HepG2 (cell line): ENCODE measurements around the gene LRRC8E. TPM values are rescaled to one million over a fixed set of nuclear protein-coding genes. Genes with fewer than 3 reads are reported as not detected.
A peak's percentile ranks its signal among the peaks of the same experiment; 100 is the strongest.

Source experiments
- ATAC-seq: fragments of 200-7000 bp; cut with Tn5 transposase; 3 replicates; pipeline ENCODE4 v1.9.1; 2020; ENCODE audit warnings: mild to moderate bottlenecking, moderate library complexity
- BruUV-seq: library from RNA; stranded (reverse); fragments of 400-500 nt; replicated peaks from 2 replicates; lab custom pipeline; 2021; lab: Mats Ljungman, UMichigan
- CTCF ChIA-PET: fragments of 300-600 bp; formaldehyde crosslinking; extraction: SDS; loops from one replicate; lab custom pipeline; 2021; ENCODE audit warnings: low total read pairs, inconsistent platforms, low intra/inter-chr PET ratio; lab: Yijun Ruan, JAX
- POLR2A ChIA-PET: fragments of 350-600 bp; sonication (Branson Sonifier 250); formaldehyde crosslinking; loops from one replicate; lab custom pipeline; 2020; ENCODE audit warnings: antibody characterized with exemption, inconsistent platforms; lab: Yijun Ruan, JAX
- DNase-seq: peaks from one replicate; pipeline ENCODE4 v3.0.0-alpha.2; 2015; ENCODE audit warnings: low spot score
- FAIRE-seq: peaks from 3 replicates; lab custom pipeline; 2011; peaks lifted over from hg19 to GRCh38; lab: Jason Lieb, UNC
- H2AFZ ChIP-seq: one replicate; pipeline ENCODE4 v1.6.1; 2011; ENCODE audit warnings: low read length, inconsistent platforms
- H3K27ac ChIP-seq: fragments of 300-600 bp; 3 replicates; pipeline ENCODE4 v1.8.0; 2011; ENCODE audit warnings: mixed run types, mild to moderate bottlenecking, mixed read lengths, low read length, inconsistent platforms; ENCODE audit not compliant: insufficient read depth; ENCODE audit errors: extremely low read length
- H3K27me3 ChIP-seq, 2 experiments: fragments of 200-600 bp in 1 of 2; 2 replicates in 1 of 2; 3 replicates in 1 of 2; pipeline versions ENCODE4 v1.6.0 to v1.8.0; 2011; ENCODE audit warnings: low read length in 2 of 2, mild to moderate bottlenecking in 2 of 2, moderate library complexity in 2 of 2, inconsistent platforms in 1 of 2; ENCODE audit not compliant: insufficient read depth in 2 of 2, control insufficient read depth in 1 of 2
- H3K36me3 ChIP-seq, 2 experiments: fragments of 200-600 bp in 1 of 2; replicated peaks in 1 of 2; 2 replicates in 1 of 2; 3 replicates in 1 of 2; pipeline versions ENCODE4 v1.5.1 to v1.8.0; 2011; ENCODE audit warnings: low read length in 2 of 2, inconsistent platforms in 1 of 2; ENCODE audit not compliant: insufficient read depth in 2 of 2, control insufficient read depth in 1 of 2
- H3K4me1 ChIP-seq: 2 replicates; pipeline ENCODE4 v1.5.1; 2012; ENCODE audit warnings: low read length, inconsistent platforms; ENCODE audit not compliant: insufficient read depth
- H3K4me2 ChIP-seq: 2 replicates; pipeline ENCODE4 v1.6.0; 2011; ENCODE audit warnings: low read depth, low read length, inconsistent platforms
- H3K4me3 ChIP-seq, 3 experiments: fragments of 200-600 bp in 1 of 3; sonication (generic), shearing (Covaris generic) in 1 of 3; replicated peaks in 1 of 3; 2 replicates each; pipeline ENCODE4 v1.5.1; 2011 to 2016; ENCODE audit warnings: low read length in 3 of 3, inconsistent platforms in 2 of 3, low read depth in 2 of 3, mild to moderate bottlenecking in 2 of 3, control low read depth in 1 of 3, mixed read lengths in 1 of 3; ENCODE audit not compliant: insufficient read depth in 1 of 3
- H3K79me2 ChIP-seq: one replicate; pipeline ENCODE4 v1.6.1; 2011; ENCODE audit warnings: low read length, inconsistent platforms; ENCODE audit not compliant: insufficient read depth
- H3K9ac ChIP-seq: 2 replicates; pipeline ENCODE4 v1.6.0; 2011; ENCODE audit warnings: mild to moderate bottlenecking, low read depth, low read length, inconsistent platforms; ENCODE audit not compliant: insufficient read depth
- H3K9me3 ChIP-seq: 2 replicates; pipeline ENCODE4 v1.5.1; 2012; ENCODE audit warnings: mild to moderate bottlenecking, low read length
- H4K20me1 ChIP-seq: 2 replicates; pipeline ENCODE4 v1.6.0; 2011; ENCODE audit warnings: inconsistent platforms, mild to moderate bottlenecking, low read length, moderate library complexity; ENCODE audit not compliant: insufficient read depth
- ELF4 ChIP-seq: sonication (generic); formaldehyde crosslinking; IDR thresholded peaks from 2 replicates; pipeline ENCODE4 v1.5.0; 2020; ENCODE audit warnings: missing genetic modification reagents, mild to moderate bottlenecking, moderate library complexity, borderline replicate concordance
- ETS1 ChIP-seq: sonication (generic); formaldehyde crosslinking; IDR thresholded peaks from 2 replicates; pipeline ENCODE4 v1.4.0; 2020; ENCODE audit warnings: missing genetic modification reagents
- HNRNPUL1 ChIP-seq: fragments of 200-400 bp; formaldehyde crosslinking; IDR thresholded peaks from 2 replicates; pipeline ENCODE4 v1.6.1; 2017; ENCODE audit warnings: low read depth, mild to moderate bottlenecking, low read length, moderate library complexity
- ISL2 ChIP-seq: sonication (generic); formaldehyde crosslinking; IDR thresholded peaks from 2 replicates; pipeline ENCODE4 v1.5.0; 2020; ENCODE audit warnings: missing genetic modification reagents
- POLR2AphosphoS2 ChIP-seq: IDR thresholded peaks from 2 replicates; pipeline ENCODE4 v1.6.1; 2011; ENCODE audit warnings: low read depth, low read length, improper control_type of control experiment
- RFX5 ChIP-seq: IDR thresholded peaks from 2 replicates; pipeline ENCODE4 v1.6.1; 2011; ENCODE audit warnings: low read depth, low read length, improper control_type of control experiment
- THRA ChIP-seq: sonication (generic); formaldehyde crosslinking; IDR thresholded peaks from 2 replicates; pipeline ENCODE4 v1.4.0; 2020; ENCODE audit warnings: missing genetic modification reagents, borderline replicate concordance
- ZMAT3 ChIP-seq: sonication (generic); formaldehyde crosslinking; conservative IDR thresholded peaks from 2 replicates; pipeline ENCODE4 v1.7.0; 2021; ENCODE audit warnings: missing genetic modification reagents
- ZNF180 ChIP-seq: sonication (generic); formaldehyde crosslinking; IDR thresholded peaks from 2 replicates; pipeline ENCODE4 v1.4.0; 2020; ENCODE audit warnings: low read depth, missing genetic modification reagents, borderline replicate concordance
- ZNF382 ChIP-seq: sonication (generic); formaldehyde crosslinking; IDR thresholded peaks from 2 replicates; pipeline ENCODE4 v1.5.0; 2020; ENCODE audit warnings: missing genetic modification reagents, mild to moderate bottlenecking, borderline replicate concordance
- ZNF598 ChIP-seq: sonication (generic); formaldehyde crosslinking; IDR thresholded peaks from 2 replicates; pipeline ENCODE4 v1.5.1; 2020; ENCODE audit warnings: mild to moderate bottlenecking, missing genetic modification reagents, borderline replicate concordance
- ZNF773 ChIP-seq: sonication (generic); formaldehyde crosslinking; IDR thresholded peaks from 2 replicates; pipeline ENCODE4 v1.4.0; 2020; ENCODE audit warnings: missing genetic modification reagents, borderline replicate concordance
- WGBS: methylation state at CpG from one replicate; pipeline ENCODE4 v1.1.6; 2017; ENCODE audit warnings: low lambda C conversion rate; 5-methylcytosine and 5-hydroxymethylcytosine counted together
- in situ Hi-C: cut with HindIII; loops from 2 replicates; pipeline ENCODE4 v1.10.0; 2017; ENCODE audit warnings: low pct_unique_long_range_greater_than_20kb; ENCODE audit not compliant: extremely low pct_ligation_motif_present
- intact Hi-C: fragments of 100-400 bp; cut with micrococcal nuclease; formaldehyde crosslinking; loops from one replicate; pipeline ENCODE4 v1.10.0; 2022; ENCODE audit not compliant: unreplicated experiment
- polyA plus RNA-seq, 8 experiments: library from polyadenylated mRNA; depleted of rRNA in 3 of 8; stranded (reverse) in 7 of 8; unstranded in 1 of 8; fragments of >200 nt; fragmentation: Illumina TruSeq in 4 of 8; extraction: Trizol in 4 of 8; gene quantifications; 2 replicates each; pipeline versions ENCODE4 v1.2.1 to v1.2.3, GENCODE V29; 2011 to 2016; ENCODE audit warnings: low read depth in 4 of 8, missing spikeins in 1 of 8, mixed read lengths in 1 of 8; ENCODE audit not compliant: insufficient read depth in 1 of 8
- total RNA-seq, 5 experiments: library from RNA; depleted of rRNA; stranded (reverse); fragments of >200 nt; fragmentation: Illumina TruSeq; extraction: Trizol; gene quantifications; 2 replicates each; pipeline ENCODE4 v1.2.3, GENCODE V29; 2016; ENCODE audit warnings: low read depth in 1 of 5
- TF ChIP-seq, protein P1 (sequence below): IDR thresholded peaks from 2 replicates; pipeline ENCODE4 v1.6.1; 2012; ENCODE audit warnings: inconsistent platforms

LRRC8E gene
- total and polyA plus RNA-seq, 2 of the 13 experiments (the other 11 are each of a cell fraction or from before 2014, with no cell fraction given) = 8.0 to 10.3 TPM

GRCh38 chr19:7879111-7879807 lies 9.1 kb upstream of the LRRC8E start (continued):
- TF ChIP-seq ZNF773 (CRISPR knock-in tag) = no peak
- no peak for TF ChIP-seq ZNF382 (CRISPR knock-in tag)
- TF ChIP-seq, all 625 proteins: peak for 8

GRCh38 chr19:7879836-7880235 lies 8.5 kb upstream of the LRRC8E start:
- H3K4me3 ChIP-seq = peak overlapping the region in 1 of 3 experiments; percentile 43; a peak in 1 of 6 replicates
- TF ChIP-seq, protein P1, sequence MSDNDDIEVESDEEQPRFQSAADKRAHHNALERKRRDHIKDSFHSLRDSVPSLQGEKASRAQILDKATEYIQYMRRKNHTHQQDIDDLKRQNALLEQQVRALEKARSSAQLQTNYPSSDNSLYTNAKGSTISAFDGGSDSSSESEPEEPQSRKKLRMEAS = peak; percentile 46; the same call in 1 of the 2 replicates
- TF ChIP-seq ZMAT3 (CRISPR knock-in tag) = no peak
- POLR2A ChIA-PET = interaction anchor here (1.0 to 1.7 kb wide), 5 partner anchors 8 to 18 kb away, joined by 3 to 5 read pairs (median 3); partner anchors contain the start of gene LRRC8E
- peaks cover 0 to 2% of the 10 kb centered on the region in 2 experiments; a peak in 2 of 5 replicates for H3K27me3 ChIP-seq
- peak; percentile 58 for ATAC-seq
- no TSS peak for BruUV-seq
- no peaks in the 10 kb centered on the region for H3K79me2 ChIP-seq
- in situ Hi-C loops (no loop called here), intact Hi-C loops (loop anchor here (10.0 kb wide), 1 partner anchor 1145 kb away; the partner anchor contains the start of genes GPR108 and TRIP10)
- no peak for DNase-seq
- peaks cover 27% of the 10 kb centered on the region for H3K4me1 ChIP-seq
- no peaks in the 10 kb centered on the region for H3K36me3 ChIP-seq
- no peak overlapping the region for H2AFZ ChIP-seq
- H3K27ac ChIP-seq = no peak overlapping the region
- H4K20me1 ChIP-seq = no peaks in the 10 kb centered on the region
- no peak for FAIRE-seq
- CTCF ChIA-PET = no interaction called here
- 57% methylated on average over 18 of the region's 19 CpGs for WGBS
- no peaks in the 10 kb centered on the region for H3K9me3 ChIP-seq
- no peak overlapping the region for H3K9ac ChIP-seq
- peak overlapping the region; percentile 45; the same call in 1 of the 2 replicates for H3K4me2 ChIP-seq

- no peak overlapping the region for H2AFZ ChIP-seq
- CTCF ChIA-PET = no interaction called here
- 61% methylated on average over 3 of the region's 3 CpGs for WGBS
- no peak for FAIRE-seq
- H3K27me3 ChIP-seq = no peaks in the 10 kb centered on the region; a peak in 1 of 5 replicates
- no peak for ATAC-seq
- no peak overlapping the region for H3K9ac ChIP-seq
- no peaks in the 10 kb centered on the region for H3K36me3 ChIP-seq
- in situ Hi-C loops = no loop called here
- H4K20me1 ChIP-seq = no peaks in the 10 kb centered on the region
- no peaks in the 10 kb centered on the region for H3K9me3 ChIP-seq
- no peak overlapping the region for H3K4me2 ChIP-seq
- no peak overlapping the region for H3K4me3 ChIP-seq
- BruUV-seq = no TSS peak
- POLR2A ChIA-PET = interaction anchor here (0.6 kb wide), 1 partner anchor 39 kb away, joined by 3 read pairs; the partner anchor contains the start of gene SNAPC2
- no peak for DNase-seq
- intact Hi-C loops = no loop called here
- no peaks in the 10 kb centered on the region for H3K79me2 ChIP-seq
- H3K27ac ChIP-seq = no peak overlapping the region
- peaks cover 28% of the 10 kb centered on the region for H3K4me1 ChIP-seq
- no peak for TF ChIP-seq ZNF180 (CRISPR knock-in tag)
- TF ChIP-seq RFX5 = no peak
- no peak for TF ChIP-seq ELF4 (CRISPR knock-in tag)
- no peak for TF ChIP-seq ETS1
- no peak for TF ChIP-seq ZNF598 (CRISPR knock-in tag)
- no peak for TF ChIP-seq ISL2 (CRISPR knock-in tag)
- no peak for TF ChIP-seq HNRNPUL1
- TF ChIP-seq POLR2AphosphoS2 = no peak
- TF ChIP-seq THRA = no peak
Measured at GRCh38 chr19:7881910-7882309, 6.4 kb upstream of the LRRC8E start.
